ENCODE measurements around the gene SARS1.

The SARS1 gene

GRCh38 chr1:109265016-109265415 lies 51.3 kb downstream of the SARS1 start:
- H3K27ac ChIP-seq, result no peak overlapping the region
- H3K4me1 ChIP-seq, result no peaks in the 10 kb centered on the region
- no peak overlapping the region for H3K4me3 ChIP-seq (ENCODE audit: low read depth, low read length)
- no peaks in the 10 kb centered on the region for H3K36me3 ChIP-seq (ENCODE audit: control insufficient read depth, insufficient read depth, low read length)
- H3K27me3 ChIP-seq (ENCODE audit: control insufficient read depth, insufficient read depth, low read length), result no peaks in the 10 kb centered on the region
- no peak overlapping the region for H3K4me2 ChIP-seq (ENCODE audit: low read length)
- no peak for TF ChIP-seq CTCF (IDR thresholded peaks at IDR 0.05)
- H3K79me2 ChIP-seq, result no peaks in the 10 kb centered on the region
- no peaks in the 10 kb centered on the region for H3K9me3 ChIP-seq (ENCODE audit: control insufficient read depth, low read length)
- no peak overlapping the region for H3K9ac ChIP-seq
- H2AFZ ChIP-seq, result no peak overlapping the region

GRCh38 chr1:109265741-109266330 lies 52.1 kb downstream of the SARS1 start:
- Histone ChIP-seq H3K27ac (no peak overlapping the region), H3K36me3 (ENCODE audit: control insufficient read depth, insufficient read depth, low read length) (no peaks in the 10 kb centered on the region), H2AFZ (no peak overlapping the region), H3K4me1 (no peaks in the 10 kb centered on the region), H3K4me2 (ENCODE audit: low read length) (no peak overlapping the region), H3K9me3 (ENCODE audit: control insufficient read depth, low read length) (no peaks in the 10 kb centered on the region), H3K27me3 (ENCODE audit: control insufficient read depth, insufficient read depth, low read length) (no peaks in the 10 kb centered on the region), H3K4me3 (ENCODE audit: low read depth, low read length) (no peak overlapping the region), H3K79me2 (no peaks in the 10 kb centered on the region), H3K9ac (no peak overlapping the region)
- no peak for TF ChIP-seq CTCF (IDR thresholded peaks at IDR 0.05)

GRCh38 chr1:109266965-109267364 lies 53.2 kb downstream of the SARS1 start:
- no peak overlapping the region for H2AFZ ChIP-seq
- no peak overlapping the region for H3K27ac ChIP-seq
- H3K4me1 ChIP-seq, result no peaks in the 10 kb centered on the region
- H3K9ac ChIP-seq, result no peak overlapping the region
- no peak for TF ChIP-seq CTCF (IDR thresholded peaks at IDR 0.05)
- no peaks in the 10 kb centered on the region for H3K9me3 ChIP-seq (ENCODE audit: control insufficient read depth, low read length)
- no peaks in the 10 kb centered on the region for H3K79me2 ChIP-seq
- H3K4me2 ChIP-seq (ENCODE audit: low read length), result no peak overlapping the region
- no peaks in the 10 kb centered on the region for H3K27me3 ChIP-seq (ENCODE audit: control insufficient read depth, insufficient read depth, low read length)
- H3K36me3 ChIP-seq (ENCODE audit: control insufficient read depth, insufficient read depth, low read length), result no peaks in the 10 kb centered on the region
- H3K4me3 ChIP-seq (ENCODE audit: low read depth, low read length), result no peak overlapping the region

GRCh38 chr1:109267743-109268300 lies 54.1 kb downstream of the SARS1 start:
- no peak overlapping the region for H2AFZ ChIP-seq
- H3K27ac ChIP-seq, result no peak overlapping the region
- H3K36me3 ChIP-seq (ENCODE audit: control insufficient read depth, insufficient read depth, low read length), result no peaks in the 10 kb centered on the region
- H3K9me3 ChIP-seq (ENCODE audit: control insufficient read depth, low read length), result no peaks in the 10 kb centered on the region
- H3K27me3 ChIP-seq (ENCODE audit: control insufficient read depth, insufficient read depth, low read length), result no peaks in the 10 kb centered on the region
- H3K4me2 ChIP-seq (ENCODE audit: low read length), result no peak overlapping the region
- no peak overlapping the region for H3K4me3 ChIP-seq (ENCODE audit: low read depth, low read length)
- no peak overlapping the region for H3K9ac ChIP-seq
- TF ChIP-seq CTCF (IDR thresholded peaks at IDR 0.05), result no peak
- no peaks in the 10 kb centered on the region for H3K79me2 ChIP-seq
- H3K4me1 ChIP-seq, result no peaks in the 10 kb centered on the region
